HL-60 (cell line): Measurements from ENCODE around the gene LRP1B.

Experiments used
- DNase-seq, 2 experiments: peaks; one replicate each; pipeline ENCODE4 v3.0.0-alpha.2; 2010 to 2020; ENCODE audit warnings: low read depth in 1 of 2, low spot score in 1 of 2
- H3K27ac ChIP-seq: fragments of 250-450 bp; sonication (Bioruptor Pico); replicated peaks from 2 replicates; pipeline ENCODE4 v1.5.1; 2020; ENCODE audit warnings: mild to moderate bottlenecking, moderate library complexity
- H3K27me3 ChIP-seq: fragments of 250-450 bp; sonication (Bioruptor Pico); 2 replicates; pipeline ENCODE4 v1.5.1; 2021; ENCODE audit warnings: mild to moderate bottlenecking, moderate library complexity; ENCODE audit not compliant: insufficient read depth, poor library complexity, severe bottlenecking
- H3K4me3 ChIP-seq: replicated peaks from 2 replicates; pipeline ENCODE4 v1.5.1; 2011; ENCODE audit warnings: mild to moderate bottlenecking, control low read depth, low read length; ENCODE audit not compliant: insufficient read depth
- GABPA ChIP-seq: IDR thresholded peaks from 2 replicates; pipeline ENCODE4 v1.6.1; 2012; ENCODE audit warnings: low read depth
- POLR2AphosphoS5 ChIP-seq: IDR thresholded peaks from 2 replicates; pipeline ENCODE4 v1.6.1; 2012; ENCODE audit warnings: low read depth
- SPI1 ChIP-seq: IDR thresholded peaks from 2 replicates; pipeline ENCODE4 v1.6.1; 2012; ENCODE audit warnings: low read depth, mild to moderate bottlenecking, borderline replicate concordance
- TF ChIP-seq, protein P1 (sequence below): IDR thresholded peaks from 2 replicates; pipeline ENCODE4 v1.6.1; 2012; ENCODE audit warnings: low read depth; ENCODE audit not compliant: insufficient replicate concordance
- TF ChIP-seq, protein P2 (sequence below): IDR thresholded peaks from one replicate; pipeline ENCODE4 v1.5.1; 2011; ENCODE audit warnings: low read length, control low read depth, inconsistent platforms; ENCODE audit not compliant: insufficient read depth

LRP1B gene

DNA sequence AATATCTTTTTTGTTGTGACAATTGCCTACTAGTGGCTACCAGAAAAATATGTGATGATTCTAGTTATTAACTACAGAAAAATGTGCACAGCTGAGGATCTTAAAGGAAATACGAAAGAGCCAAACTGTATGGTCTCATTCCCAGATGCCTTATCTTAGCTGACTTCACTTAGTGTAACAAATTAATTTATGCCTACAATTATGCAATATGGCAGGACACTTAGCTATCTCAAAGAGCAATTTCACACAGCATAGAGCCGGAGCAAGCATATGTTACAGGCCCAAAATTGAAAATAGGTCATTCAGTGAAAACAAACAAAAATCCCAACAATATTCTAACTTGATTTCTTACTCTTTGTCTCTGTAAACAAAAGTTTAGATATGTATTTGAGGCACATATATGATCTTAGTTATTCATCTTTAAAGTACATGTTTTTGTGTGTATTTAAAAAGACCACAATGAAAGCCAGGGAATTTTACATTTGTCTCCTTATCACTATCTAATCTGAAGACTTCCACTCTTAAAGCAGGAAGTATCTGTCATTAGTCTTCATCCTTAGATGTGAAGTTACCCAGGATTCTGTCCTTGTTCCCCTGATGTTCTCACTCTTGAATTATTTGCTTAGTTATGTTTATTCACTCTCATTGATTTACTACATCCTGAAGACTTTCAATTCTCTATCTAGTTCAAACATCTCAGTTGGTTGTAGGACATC is 1771.6 kb downstream of the LRP1B start:
- TF ChIP-seq, protein P1, sequence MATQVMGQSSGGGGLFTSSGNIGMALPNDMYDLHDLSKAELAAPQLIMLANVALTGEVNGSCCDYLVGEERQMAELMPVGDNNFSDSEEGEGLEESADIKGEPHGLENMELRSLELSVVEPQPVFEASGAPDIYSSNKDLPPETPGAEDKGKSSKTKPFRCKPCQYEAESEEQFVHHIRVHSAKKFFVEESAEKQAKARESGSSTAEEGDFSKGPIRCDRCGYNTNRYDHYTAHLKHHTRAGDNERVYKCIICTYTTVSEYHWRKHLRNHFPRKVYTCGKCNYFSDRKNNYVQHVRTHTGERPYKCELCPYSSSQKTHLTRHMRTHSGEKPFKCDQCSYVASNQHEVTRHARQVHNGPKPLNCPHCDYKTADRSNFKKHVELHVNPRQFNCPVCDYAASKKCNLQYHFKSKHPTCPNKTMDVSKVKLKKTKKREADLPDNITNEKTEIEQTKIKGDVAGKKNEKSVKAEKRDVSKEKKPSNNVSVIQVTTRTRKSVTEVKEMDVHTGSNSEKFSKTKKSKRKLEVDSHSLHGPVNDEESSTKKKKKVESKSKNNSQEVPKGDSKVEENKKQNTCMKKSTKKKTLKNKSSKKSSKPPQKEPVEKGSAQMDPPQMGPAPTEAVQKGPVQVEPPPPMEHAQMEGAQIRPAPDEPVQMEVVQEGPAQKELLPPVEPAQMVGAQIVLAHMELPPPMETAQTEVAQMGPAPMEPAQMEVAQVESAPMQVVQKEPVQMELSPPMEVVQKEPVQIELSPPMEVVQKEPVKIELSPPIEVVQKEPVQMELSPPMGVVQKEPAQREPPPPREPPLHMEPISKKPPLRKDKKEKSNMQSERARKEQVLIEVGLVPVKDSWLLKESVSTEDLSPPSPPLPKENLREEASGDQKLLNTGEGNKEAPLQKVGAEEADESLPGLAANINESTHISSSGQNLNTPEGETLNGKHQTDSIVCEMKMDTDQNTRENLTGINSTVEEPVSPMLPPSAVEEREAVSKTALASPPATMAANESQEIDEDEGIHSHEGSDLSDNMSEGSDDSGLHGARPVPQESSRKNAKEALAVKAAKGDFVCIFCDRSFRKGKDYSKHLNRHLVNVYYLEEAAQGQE: no peak
- TF ChIP-seq, protein P2, sequence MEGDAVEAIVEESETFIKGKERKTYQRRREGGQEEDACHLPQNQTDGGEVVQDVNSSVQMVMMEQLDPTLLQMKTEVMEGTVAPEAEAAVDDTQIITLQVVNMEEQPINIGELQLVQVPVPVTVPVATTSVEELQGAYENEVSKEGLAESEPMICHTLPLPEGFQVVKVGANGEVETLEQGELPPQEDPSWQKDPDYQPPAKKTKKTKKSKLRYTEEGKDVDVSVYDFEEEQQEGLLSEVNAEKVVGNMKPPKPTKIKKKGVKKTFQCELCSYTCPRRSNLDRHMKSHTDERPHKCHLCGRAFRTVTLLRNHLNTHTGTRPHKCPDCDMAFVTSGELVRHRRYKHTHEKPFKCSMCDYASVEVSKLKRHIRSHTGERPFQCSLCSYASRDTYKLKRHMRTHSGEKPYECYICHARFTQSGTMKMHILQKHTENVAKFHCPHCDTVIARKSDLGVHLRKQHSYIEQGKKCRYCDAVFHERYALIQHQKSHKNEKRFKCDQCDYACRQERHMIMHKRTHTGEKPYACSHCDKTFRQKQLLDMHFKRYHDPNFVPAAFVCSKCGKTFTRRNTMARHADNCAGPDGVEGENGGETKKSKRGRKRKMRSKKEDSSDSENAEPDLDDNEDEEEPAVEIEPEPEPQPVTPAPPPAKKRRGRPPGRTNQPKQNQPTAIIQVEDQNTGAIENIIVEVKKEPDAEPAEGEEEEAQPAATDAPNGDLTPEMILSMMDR: no peak
- no peak for TF ChIP-seq SPI1
- no peak for TF ChIP-seq POLR2AphosphoS5
- TF ChIP-seq GABPA: no peak
- no peaks in the 10 kb centered on the region for H3K27me3 ChIP-seq
- no peak for DNase-seq
- H3K4me3 ChIP-seq: no peak overlapping the region
- H3K27ac ChIP-seq: no peak overlapping the region

DNA sequence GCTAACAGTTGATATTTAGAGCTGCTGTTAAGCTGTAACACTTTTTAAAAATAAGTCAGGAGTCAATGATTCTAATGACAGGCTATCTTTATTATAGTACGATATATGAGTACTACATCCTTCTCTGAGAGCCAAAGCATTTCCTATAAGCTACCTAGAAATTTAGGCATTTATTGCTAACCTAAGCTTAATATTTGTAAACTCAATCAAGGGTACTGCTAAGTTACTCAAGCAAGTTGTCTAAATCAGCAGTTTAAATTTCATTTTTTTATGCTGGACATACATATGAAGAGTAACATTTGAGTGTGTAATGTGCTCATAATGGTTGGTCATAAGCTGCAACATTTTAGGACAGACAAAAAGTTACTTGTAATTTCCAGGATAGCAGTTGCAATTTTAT is 1774.1 kb downstream of the LRP1B start:
- H3K4me3 ChIP-seq: no peak overlapping the region
- DNase-seq: no peak
- TF ChIP-seq, protein P1: no peak
- no peak for TF ChIP-seq GABPA
- no peak for TF ChIP-seq POLR2AphosphoS5
- TF ChIP-seq SPI1: no peak
- TF ChIP-seq, protein P2: no peak
- no peak overlapping the region for H3K27ac ChIP-seq
- peaks cover 2% of the 10 kb centered on the region for H3K27me3 ChIP-seq

DNA sequence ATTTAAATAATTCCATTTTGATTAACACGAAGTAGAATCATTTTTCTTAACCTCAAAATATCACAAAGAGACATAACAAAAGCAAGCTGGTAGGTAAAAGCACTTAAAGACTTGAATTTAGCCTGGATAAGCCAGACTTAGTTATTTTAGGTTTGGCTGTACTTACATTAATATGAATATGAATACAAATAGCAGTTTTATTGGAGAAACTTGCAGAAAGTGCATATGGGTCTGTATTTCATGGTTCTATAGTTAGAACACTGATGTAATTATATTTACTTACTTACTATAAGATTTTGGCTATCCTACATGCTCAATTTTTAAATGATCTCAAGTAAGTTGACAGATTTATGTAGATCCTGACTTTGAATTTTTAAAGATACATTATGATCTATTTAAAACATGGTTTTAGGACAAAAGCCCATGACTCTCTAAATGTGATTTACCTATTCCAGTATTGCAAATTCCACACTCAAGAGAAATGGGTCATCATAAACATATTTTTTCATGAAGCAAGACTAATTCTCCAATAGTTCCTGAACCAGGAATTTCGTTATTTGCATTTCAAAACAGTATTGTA is 1775.2 kb downstream of the LRP1B start:
- no peak for DNase-seq
- TF ChIP-seq, protein P1: no peak
- TF ChIP-seq GABPA: no peak
- TF ChIP-seq SPI1: no peak
- TF ChIP-seq POLR2AphosphoS5: no peak
- TF ChIP-seq, protein P2: no peak
- H3K27me3 ChIP-seq: peaks cover 2% of the 10 kb centered on the region
- no peak overlapping the region for H3K4me3 ChIP-seq
- H3K27ac ChIP-seq: no peak overlapping the region
